ENCODE measurements around the gene TIMP4.

TIMP4 gene

DNA sequence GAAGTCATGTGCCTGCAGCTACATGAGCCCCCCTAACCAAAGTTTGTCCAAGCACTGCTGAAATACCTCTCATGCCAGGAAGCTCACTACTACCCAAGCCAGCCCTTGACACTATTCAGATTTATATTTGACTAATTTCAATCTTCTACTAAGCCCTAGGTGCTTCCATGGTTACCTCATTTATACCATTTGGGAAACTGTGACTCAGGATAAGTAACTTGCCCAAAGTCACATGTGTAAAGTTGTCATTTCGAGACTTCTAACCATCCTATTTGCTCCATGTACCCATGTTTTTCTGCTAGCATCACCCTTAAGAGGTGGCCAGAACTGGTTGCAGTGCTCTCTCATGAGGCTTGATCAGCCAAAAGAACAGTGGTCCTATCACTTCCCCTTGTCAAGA is 20.7 kb upstream of the TIMP4 start:
- DNase-seq (ENCODE audit: insufficient read length, low spot score) (no peak), FAIRE-seq (no peak)
- TF ChIP-seq POU2F2 (IDR thresholded peaks at IDR 0.05; ENCODE audit: low read depth, low read length) (no peak), TAF1 (IDR thresholded peaks at IDR 0.05; ENCODE audit: low read depth, low read length) (no peak), POLR2A (IDR thresholded peaks at IDR 0.05; ENCODE audit: low read depth, low read length) (no peak), POLR2AphosphoS5 (IDR thresholded peaks at IDR 0.05; ENCODE audit: low read depth, low read length) (no peak), PAX5 (IDR thresholded peaks at IDR 0.05; ENCODE audit: insufficient read depth, low read length, severe bottlenecking) (no peak), SPI1 (IDR thresholded peaks at IDR 0.05; ENCODE audit: low read depth, low read length) (no peak)

DNA sequence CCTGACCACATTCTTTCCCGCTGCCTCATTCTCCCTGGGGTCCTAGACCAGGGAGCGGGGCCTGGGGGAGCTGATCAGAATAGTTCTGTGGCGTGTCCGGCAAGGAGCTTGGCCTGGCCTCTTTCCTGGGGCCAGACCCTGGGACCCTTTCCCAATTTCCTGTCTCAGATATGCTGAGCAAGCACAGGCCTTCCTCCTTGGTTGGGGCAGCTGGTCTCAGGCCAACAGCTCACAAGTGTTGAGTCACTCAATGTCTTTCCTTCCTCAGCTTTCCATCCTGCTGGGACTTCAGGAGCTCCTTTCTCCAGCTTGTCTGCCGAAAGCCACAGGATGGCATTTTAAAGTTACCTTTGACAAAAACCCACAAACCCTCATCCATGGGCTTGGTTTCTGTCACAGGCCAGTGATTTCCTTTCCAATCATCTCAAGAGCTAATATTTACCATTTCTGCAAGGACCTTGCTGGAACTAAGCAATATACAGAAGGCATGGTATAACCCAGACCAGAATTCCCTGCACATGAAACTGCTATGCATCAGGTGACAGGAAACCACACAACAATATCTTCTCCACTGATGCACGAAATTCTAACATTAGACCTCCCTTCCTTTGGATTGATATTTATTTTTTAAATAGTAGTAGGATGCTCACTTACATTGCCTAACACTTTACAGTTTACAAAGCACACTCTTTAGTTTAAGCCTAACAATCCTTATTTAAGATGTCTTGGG is 19.5 kb upstream of the TIMP4 start:
- no peak for TF ChIP-seq PAX5 (IDR thresholded peaks at IDR 0.05; ENCODE audit: insufficient read depth, low read length, severe bottlenecking)
- no peak for TF ChIP-seq POLR2AphosphoS5 (IDR thresholded peaks at IDR 0.05; ENCODE audit: low read depth, low read length)
- TF ChIP-seq POLR2A (IDR thresholded peaks at IDR 0.05; ENCODE audit: low read depth, low read length): no peak
- no peak for TF ChIP-seq SPI1 (IDR thresholded peaks at IDR 0.05; ENCODE audit: low read depth, low read length)
- no peak for TF ChIP-seq POU2F2 (IDR thresholded peaks at IDR 0.05; ENCODE audit: low read depth, low read length)
- TF ChIP-seq TAF1 (IDR thresholded peaks at IDR 0.05; ENCODE audit: low read depth, low read length): no peak
- DNase-seq (ENCODE audit: insufficient read length, low spot score) (no peak), FAIRE-seq (no peak)

DNA sequence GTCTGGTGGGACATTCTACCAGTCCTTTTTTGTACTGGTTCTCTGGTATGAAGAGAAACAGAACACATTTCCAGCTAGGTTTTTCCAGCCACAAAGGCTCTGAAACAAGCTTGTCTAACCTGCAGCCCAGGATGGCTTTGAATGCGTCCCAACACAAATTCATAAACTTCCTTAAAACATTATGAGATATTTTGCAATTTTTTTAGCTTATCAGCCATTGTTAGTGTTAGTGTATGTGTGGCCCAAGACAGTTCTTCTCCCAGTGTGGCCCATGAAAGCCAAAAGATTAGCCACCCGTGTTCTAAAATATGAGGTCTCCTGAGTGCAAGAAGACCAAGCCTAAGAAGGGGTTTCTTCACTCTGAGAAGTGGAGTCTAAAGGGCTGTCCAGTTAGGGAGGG is 18.4 kb upstream of the TIMP4 start:
- DNase-seq (ENCODE audit: insufficient read length, low spot score): no peak
- FAIRE-seq: no peak
- no peak for TF ChIP-seq POU2F2 (IDR thresholded peaks at IDR 0.05; ENCODE audit: low read depth, low read length)
- TF ChIP-seq SPI1 (IDR thresholded peaks at IDR 0.05; ENCODE audit: low read depth, low read length): no peak
- TF ChIP-seq POLR2A (IDR thresholded peaks at IDR 0.05; ENCODE audit: low read depth, low read length): no peak
- TF ChIP-seq PAX5 (IDR thresholded peaks at IDR 0.05; ENCODE audit: insufficient read depth, low read length, severe bottlenecking): no peak
- TF ChIP-seq TAF1 (IDR thresholded peaks at IDR 0.05; ENCODE audit: low read depth, low read length): no peak
- TF ChIP-seq POLR2AphosphoS5 (IDR thresholded peaks at IDR 0.05; ENCODE audit: low read depth, low read length): no peak

DNA sequence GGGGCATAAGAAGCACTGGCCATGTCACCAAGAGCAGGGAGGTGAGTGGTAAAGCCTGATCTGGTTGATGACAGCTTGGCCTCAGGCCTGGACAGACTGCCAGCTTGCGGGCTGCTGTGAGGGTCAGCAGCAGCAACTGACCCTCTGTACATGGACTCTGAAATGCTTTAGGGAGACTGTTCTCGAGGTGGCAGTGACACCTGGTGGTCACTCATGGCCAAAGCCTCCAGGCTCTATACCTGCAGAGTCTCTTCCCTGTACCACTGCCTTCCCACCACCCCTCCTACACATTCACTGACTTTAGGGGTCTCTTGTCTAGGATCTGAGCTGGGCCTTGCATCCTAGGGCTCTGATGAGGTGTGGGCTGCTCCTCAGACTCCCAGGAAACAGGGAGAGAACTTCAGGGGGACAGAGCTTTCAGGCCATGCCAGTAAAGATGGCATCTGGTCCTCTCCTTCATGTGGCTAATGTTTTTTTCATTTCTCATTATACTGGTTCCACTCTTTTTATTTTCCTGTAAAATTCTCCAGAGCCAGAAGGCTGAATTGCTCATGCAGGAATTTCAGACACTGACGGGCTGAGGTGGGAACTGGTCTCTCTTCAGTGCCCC is 17.2 kb upstream of the TIMP4 start:
- DNase-seq (ENCODE audit: insufficient read length, low spot score) (no peak), FAIRE-seq (peak; percentile 76)
- TF ChIP-seq PAX5 (IDR thresholded peaks at IDR 0.05; ENCODE audit: insufficient read depth, low read length, severe bottlenecking): no peak
- TF ChIP-seq POU2F2 (IDR thresholded peaks at IDR 0.05; ENCODE audit: low read depth, low read length): no peak
- no peak for TF ChIP-seq TAF1 (IDR thresholded peaks at IDR 0.05; ENCODE audit: low read depth, low read length)
- no peak for TF ChIP-seq POLR2A (IDR thresholded peaks at IDR 0.05; ENCODE audit: low read depth, low read length)
- TF ChIP-seq SPI1 (IDR thresholded peaks at IDR 0.05; ENCODE audit: low read depth, low read length): no peak
- TF ChIP-seq POLR2AphosphoS5 (IDR thresholded peaks at IDR 0.05; ENCODE audit: low read depth, low read length): no peak

DNA sequence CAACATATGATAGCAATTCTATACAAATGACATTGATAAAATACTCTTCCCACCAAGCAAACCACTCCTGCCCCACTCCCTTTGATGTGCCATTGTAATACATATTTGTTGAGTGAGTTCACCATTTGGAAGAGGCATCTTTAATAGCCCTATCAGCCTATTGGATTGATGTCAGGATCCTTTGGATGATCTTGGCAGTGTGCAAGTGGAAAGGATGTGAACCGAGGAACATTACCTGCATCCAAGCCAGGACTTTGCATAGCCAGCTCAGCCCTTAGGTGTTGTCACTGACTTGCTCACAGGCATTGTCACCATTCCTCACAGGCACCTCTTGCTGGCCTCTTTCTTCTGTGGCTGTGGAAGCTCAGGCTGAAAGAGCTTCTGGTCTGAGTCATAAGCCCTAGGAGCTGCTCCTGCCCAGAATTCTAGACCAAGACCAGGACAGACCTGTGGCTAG is 16.5 kb upstream of the TIMP4 start:
- no peak for FAIRE-seq
- TF ChIP-seq TAF1 (IDR thresholded peaks at IDR 0.05; ENCODE audit: low read depth, low read length) (no peak), POLR2AphosphoS5 (IDR thresholded peaks at IDR 0.05; ENCODE audit: low read depth, low read length) (no peak), PAX5 (IDR thresholded peaks at IDR 0.05; ENCODE audit: insufficient read depth, low read length, severe bottlenecking) (no peak), SPI1 (IDR thresholded peaks at IDR 0.05; ENCODE audit: low read depth, low read length) (no peak), POU2F2 (IDR thresholded peaks at IDR 0.05; ENCODE audit: low read depth, low read length) (no peak), POLR2A (IDR thresholded peaks at IDR 0.05; ENCODE audit: low read depth, low read length) (no peak)
- no peak for DNase-seq (ENCODE audit: insufficient read length, low spot score)

DNA sequence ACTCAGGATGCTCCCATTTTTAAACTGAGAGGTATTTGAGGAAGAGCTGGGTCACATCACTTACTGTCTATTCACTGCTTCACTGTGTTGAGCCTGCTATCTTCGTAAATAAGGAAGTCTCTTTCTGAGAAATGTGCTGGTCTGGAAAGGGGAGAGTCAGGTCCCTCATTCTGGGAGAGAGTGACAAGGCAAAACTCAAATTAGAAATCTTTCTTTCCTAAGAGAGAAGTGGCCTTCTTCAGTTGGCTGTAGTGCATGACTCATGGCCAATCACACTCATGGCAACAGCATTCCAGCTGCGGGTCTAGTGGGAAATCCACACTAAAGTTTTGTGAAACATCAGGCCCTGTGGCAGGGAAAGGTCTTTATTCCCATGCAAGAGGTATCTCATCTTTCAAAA is 11.5 kb upstream of the TIMP4 start:
- DNase-seq (ENCODE audit: insufficient read length, low spot score) (no peak), FAIRE-seq (no peak)
- no peak for TF ChIP-seq SPI1 (IDR thresholded peaks at IDR 0.05; ENCODE audit: low read depth, low read length)
- no peak for TF ChIP-seq POLR2A (IDR thresholded peaks at IDR 0.05; ENCODE audit: low read depth, low read length)
- TF ChIP-seq TAF1 (IDR thresholded peaks at IDR 0.05; ENCODE audit: low read depth, low read length): no peak
- no peak for TF ChIP-seq PAX5 (IDR thresholded peaks at IDR 0.05; ENCODE audit: insufficient read depth, low read length, severe bottlenecking)
- no peak for TF ChIP-seq POLR2AphosphoS5 (IDR thresholded peaks at IDR 0.05; ENCODE audit: low read depth, low read length)
- TF ChIP-seq POU2F2 (IDR thresholded peaks at IDR 0.05; ENCODE audit: low read depth, low read length): no peak

DNA sequence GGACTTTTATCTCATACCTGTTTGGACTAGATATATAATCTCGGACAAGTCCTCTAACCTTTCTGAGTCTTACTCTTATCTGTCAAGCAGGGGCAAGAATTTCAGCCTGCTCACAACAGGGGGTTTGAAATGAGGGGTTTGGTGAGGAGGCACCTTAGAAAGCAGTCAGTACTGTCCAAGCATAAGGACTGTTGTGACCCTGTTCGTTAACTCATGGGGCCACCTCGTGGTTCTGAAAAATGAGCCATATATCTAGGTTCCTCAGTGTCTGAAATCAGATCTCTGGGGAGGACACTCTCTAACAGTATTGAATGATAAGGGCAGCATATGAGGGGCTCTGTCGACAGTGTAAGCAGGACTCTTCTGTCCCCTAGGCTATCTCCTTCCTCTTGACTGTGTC is 7.2 kb upstream of the TIMP4 start:
- DNase-seq (ENCODE audit: insufficient read length, low spot score): no peak
- TF ChIP-seq POLR2A (IDR thresholded peaks at IDR 0.05; ENCODE audit: low read depth, low read length): no peak
- no peak for TF ChIP-seq TAF1 (IDR thresholded peaks at IDR 0.05; ENCODE audit: low read depth, low read length)
- no peak for TF ChIP-seq POU2F2 (IDR thresholded peaks at IDR 0.05; ENCODE audit: low read depth, low read length)
- no peak for TF ChIP-seq SPI1 (IDR thresholded peaks at IDR 0.05; ENCODE audit: low read depth, low read length)
- TF ChIP-seq PAX5 (IDR thresholded peaks at IDR 0.05; ENCODE audit: insufficient read depth, low read length, severe bottlenecking): no peak
- TF ChIP-seq POLR2AphosphoS5 (IDR thresholded peaks at IDR 0.05; ENCODE audit: low read depth, low read length): no peak
- no peak for FAIRE-seq

DNA sequence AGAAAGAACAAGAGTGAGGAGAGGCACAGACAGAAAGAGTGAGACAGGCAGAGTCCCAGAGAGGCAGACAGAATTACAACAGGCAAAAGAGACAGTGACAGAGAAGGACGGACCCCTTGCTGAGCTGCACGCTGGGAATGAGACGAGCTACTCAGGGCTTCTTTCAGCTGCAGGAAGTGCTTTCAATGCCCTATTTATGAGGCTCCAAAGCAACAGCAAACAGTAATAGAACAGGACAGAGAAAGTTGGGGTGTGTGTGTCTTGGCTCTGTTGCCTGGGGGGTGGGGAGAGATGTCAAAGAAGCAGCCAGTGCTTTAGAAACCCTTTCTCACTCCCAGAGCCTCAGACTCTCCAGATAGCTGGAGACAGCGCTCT is 502 bp upstream of the TIMP4 start:
- FAIRE-seq (no peak), DNase-seq (ENCODE audit: insufficient read length, low spot score) (no peak)
- TF ChIP-seq TAF1 (IDR thresholded peaks at IDR 0.05; ENCODE audit: low read depth, low read length): no peak
- no peak for TF ChIP-seq POLR2AphosphoS5 (IDR thresholded peaks at IDR 0.05; ENCODE audit: low read depth, low read length)
- no peak for TF ChIP-seq SPI1 (IDR thresholded peaks at IDR 0.05; ENCODE audit: low read depth, low read length)
- TF ChIP-seq POLR2A (IDR thresholded peaks at IDR 0.05; ENCODE audit: low read depth, low read length): no peak
- TF ChIP-seq PAX5 (IDR thresholded peaks at IDR 0.05; ENCODE audit: insufficient read depth, low read length, severe bottlenecking): no peak
- no peak for TF ChIP-seq POU2F2 (IDR thresholded peaks at IDR 0.05; ENCODE audit: low read depth, low read length)

DNA sequence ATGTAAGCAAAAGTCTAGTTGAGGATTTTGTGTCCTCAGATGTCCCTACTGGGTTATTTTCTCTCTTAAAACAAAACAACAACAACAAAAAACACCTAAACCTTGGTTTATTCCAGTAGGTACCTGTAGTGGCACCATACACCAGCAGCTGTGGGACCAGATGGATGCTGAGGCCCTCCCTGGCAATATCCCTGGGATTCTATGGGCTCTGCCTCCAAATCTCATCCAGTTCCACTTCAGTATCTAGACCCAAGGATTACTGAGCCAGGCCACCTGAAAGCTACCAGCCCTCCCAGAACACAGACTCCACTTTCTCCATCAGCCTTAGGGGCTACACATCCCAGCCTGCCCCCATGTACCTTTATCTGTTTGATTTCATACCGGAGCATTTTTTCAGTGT is 1.7 kb downstream of the TIMP4 start:
- DNase-seq (ENCODE audit: insufficient read length, low spot score): no peak
- TF ChIP-seq POLR2A (IDR thresholded peaks at IDR 0.05; ENCODE audit: low read depth, low read length): no peak
- no peak for TF ChIP-seq POLR2AphosphoS5 (IDR thresholded peaks at IDR 0.05; ENCODE audit: low read depth, low read length)
- no peak for TF ChIP-seq POU2F2 (IDR thresholded peaks at IDR 0.05; ENCODE audit: low read depth, low read length)
- no peak for TF ChIP-seq SPI1 (IDR thresholded peaks at IDR 0.05; ENCODE audit: low read depth, low read length)
- TF ChIP-seq TAF1 (IDR thresholded peaks at IDR 0.05; ENCODE audit: low read depth, low read length): no peak
- TF ChIP-seq PAX5 (IDR thresholded peaks at IDR 0.05; ENCODE audit: insufficient read depth, low read length, severe bottlenecking): no peak

More for the DNA sequence above, 1.7 kb downstream of the TIMP4 start:
- FAIRE-seq: no peak

All from GM12891 (cell line).